Measurements from ENCODE around the gene KCNA10.
"Not testable (repeated sequence)": the region's sequence is repeated elsewhere in the genome, so short reads cannot be mapped to it uniquely, and the experiment has no call there.

Gene KCNA10

DNA sequence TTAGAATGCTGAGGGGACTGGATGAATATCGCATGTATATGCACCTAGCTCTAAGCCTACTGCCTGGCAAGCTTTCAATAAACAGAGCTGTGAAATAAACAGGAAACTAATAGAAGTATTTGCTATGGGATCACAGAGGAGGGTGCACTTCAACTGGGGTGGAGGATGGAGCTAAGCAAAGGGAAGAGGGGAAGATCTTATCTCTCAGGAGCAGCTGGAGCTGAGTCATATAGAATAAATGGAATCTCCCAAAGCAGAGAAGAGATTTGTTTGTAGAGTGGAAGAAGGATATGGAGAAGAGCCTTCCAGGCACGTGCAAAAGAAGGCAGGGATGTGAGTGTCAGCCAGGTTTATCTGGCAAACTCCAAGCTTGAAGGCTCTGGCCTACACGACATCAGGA is 17.0 kb upstream of the KCNA10 start:
- DNase-seq (ENCODE audit: low read depth in 3 of 3, low spot score in 1 of 3), result no peak

- no peak for DNase-seq (ENCODE audit: low read depth in 3 of 3, low spot score in 1 of 3)
These were observed 14.3 kb upstream of the KCNA10 start for GRCh38 chr1:110533230-110533629.

GRCh38 chr1:110529011-110529410 is 10.0 kb upstream of the KCNA10 start:
- DNase-seq (ENCODE audit: low read depth in 3 of 3, low spot score in 1 of 3), result no peak

DNA sequence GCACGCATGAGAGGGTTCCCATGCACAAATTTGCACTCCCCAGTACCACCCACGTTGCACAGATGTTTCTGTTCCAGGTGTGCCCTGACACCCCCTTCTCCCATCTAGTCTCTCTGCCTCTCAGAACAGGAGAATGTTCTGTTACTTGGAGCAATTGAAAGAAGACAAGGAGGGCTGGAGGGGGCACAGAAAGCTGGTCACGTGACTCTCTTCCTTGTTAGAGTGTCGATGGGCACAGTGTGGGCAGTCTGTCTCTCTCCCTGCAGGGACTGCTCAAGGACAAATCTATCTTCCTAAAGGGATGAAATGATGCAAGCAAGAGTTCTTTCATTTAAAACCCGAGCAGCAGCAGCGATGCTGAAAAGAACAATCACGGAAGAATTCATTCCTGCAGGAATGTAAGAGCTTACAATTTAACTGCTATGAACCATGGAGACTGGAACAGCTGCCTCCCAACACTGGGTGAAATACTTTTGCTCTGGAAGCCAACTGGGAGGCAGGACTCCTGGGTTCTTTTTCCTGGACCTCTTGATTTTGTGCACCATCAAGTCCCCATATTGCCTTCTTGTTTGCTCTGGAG is 7.3 kb upstream of the KCNA10 start:
- DNase-seq (ENCODE audit: low read depth in 3 of 3, low spot score in 1 of 3), result no peak

- DNase-seq (ENCODE audit: low read depth in 3 of 3, low spot score in 1 of 3), result no peak
These were observed 6.2 kb upstream of the KCNA10 start for GRCh38 chr1:110525249-110525595.

- DNase-seq (ENCODE audit: low read depth in 3 of 3, low spot score in 1 of 3), result peak in 2 of 3 donors; percentile 9 to 10
These were observed 5.6 kb upstream of the KCNA10 start for GRCh38 chr1:110524311-110525248.

DNA sequence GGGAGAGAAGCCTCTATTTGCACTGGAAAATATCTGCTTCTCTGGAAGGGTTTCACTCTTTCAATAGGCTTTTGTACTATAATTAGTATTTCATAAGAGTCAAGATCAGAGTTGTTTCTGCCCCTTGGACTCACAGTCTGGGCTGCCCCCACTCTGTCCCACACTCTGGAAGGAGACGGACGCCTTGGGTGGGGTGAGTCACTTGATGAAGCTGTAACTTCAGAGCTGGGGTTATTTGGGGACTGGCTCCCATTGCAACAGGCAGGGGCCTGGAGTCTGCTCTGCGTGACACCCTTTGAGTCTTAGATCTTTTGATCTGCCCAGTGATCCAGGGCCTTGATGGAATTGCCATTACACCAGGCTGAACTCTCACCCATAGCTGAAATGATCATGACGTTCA is 4.0 kb upstream of the KCNA10 start:
- DNase-seq (ENCODE audit: low read depth in 3 of 3, low spot score in 1 of 3), result no peak

GRCh38 chr1:110522560-110522959 is 3.6 kb upstream of the KCNA10 start:
- DNase-seq (ENCODE audit: low read depth in 3 of 3, low spot score in 1 of 3), result no peak

DNA sequence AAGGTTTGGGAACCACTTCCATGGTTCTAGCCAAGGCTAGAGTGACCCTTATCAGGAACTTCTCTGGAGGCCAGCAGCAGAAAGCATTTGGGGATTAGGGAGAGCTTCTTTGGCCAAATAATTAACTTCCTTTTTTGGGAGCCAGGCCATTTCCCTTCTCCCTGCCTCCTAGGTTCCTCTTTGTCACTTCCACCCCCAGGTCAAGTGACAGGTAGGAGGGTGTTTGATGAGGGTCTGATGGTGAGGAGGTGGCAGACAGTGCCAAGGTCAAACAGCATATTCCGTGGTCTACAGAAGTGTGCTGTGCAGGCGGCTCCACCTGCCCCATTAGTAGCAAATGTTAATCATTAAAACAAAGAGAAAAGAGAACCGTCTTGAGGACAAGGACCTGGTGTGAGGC is 1.9 kb upstream of the KCNA10 start:
- no peak for DNase-seq (ENCODE audit: low read depth in 3 of 3, low spot score in 1 of 3)

DNA sequence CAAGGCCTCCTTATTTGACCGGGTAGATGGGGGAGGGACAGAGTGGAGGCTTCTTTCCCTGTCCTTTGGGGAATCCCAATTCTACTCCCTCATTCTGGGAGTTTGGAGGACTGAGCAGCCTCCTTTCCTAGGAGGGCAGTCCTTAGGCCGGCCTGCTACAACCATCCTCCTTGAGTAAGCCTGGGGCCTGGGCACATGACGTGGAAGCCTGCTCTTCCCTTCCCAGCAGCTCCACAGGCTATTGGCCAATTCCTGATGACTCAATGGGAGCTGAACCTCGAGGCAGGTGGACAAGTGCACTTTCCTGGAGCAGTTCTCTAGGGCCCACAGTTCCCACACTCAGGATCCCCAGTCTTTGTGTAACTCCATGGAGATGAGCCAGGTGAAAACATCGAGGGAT is 3.1 kb downstream of the KCNA10 start:
- no peak for DNase-seq (ENCODE audit: low read depth in 3 of 3, low spot score in 1 of 3)

- DNase-seq (ENCODE audit: low read depth in 3 of 3, low spot score in 1 of 3), result no peak
These were observed 3.9 kb downstream of the KCNA10 start for GRCh38 chr1:110515041-110515440.

DNA sequence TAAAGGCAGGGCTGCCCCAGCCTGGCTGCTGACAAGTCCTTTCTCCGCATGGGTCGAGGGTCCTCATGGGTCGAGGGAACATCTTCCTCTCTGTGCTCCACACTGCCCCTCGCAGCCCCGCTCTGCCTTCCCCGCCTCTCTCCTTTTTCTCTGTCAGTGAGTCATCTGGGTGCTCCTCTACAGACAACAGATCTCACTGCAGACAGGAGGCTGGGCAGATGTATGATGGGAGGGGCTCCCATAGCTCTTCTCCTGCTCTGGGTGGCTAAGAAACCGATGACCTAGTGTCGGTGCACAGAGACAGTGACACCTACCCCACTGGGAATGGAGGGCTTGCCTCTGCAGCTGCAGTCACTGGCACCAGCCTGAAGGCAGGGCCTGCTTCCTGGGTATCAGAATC is 5.5 kb downstream of the KCNA10 start:
- DNase-seq (ENCODE audit: low read depth in 3 of 3, low spot score in 1 of 3), result no peak

DNA sequence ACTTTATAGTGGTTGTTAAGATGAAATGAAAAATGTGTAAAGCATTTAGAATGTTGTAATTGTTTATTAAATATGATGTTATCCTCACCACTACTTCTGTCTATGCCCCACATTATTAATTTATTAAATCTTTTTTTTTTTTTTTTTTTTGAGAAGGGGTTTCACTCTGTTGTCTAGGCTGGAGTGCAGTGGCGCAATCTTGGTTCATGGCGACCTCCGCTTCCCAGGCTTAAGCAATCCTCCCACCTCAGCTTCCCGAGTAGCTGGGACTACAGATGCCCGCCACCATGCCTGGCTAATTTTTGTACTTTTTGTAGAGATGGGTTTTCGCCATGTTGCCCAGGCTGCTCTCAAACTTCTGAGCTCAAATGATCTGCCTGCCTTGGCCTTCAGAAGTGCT is 7.5 kb downstream of the KCNA10 start:
- DNase-seq (ENCODE audit: low read depth in 3 of 3, low spot score in 1 of 3), result no peak

GRCh38 chr1:110510921-110511320 is 8.1 kb downstream of the KCNA10 start:
- not testable (repeated sequence) for DNase-seq (ENCODE audit: low read depth in 3 of 3, low spot score in 1 of 3)

DNA sequence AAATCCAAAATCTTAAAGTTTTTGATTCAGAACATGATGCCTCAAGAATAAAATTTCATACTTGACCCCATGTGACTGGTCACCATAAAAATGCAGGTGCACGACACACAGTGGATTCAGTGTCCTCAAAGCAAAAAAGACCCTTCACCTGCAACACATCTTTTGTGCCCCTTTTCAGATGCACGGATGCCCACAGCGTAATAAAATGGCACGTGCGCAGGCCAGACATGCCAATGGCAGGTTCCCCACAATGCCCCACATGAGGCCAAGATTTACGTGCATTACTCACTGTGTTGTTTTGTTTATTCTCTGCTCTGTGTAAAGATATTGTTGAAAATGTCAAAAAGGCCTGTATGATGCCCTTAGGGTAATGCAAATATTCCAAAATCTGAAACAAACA is 9.3 kb downstream of the KCNA10 start:
- DNase-seq (ENCODE audit: low read depth in 3 of 3, low spot score in 1 of 3), result no peak

- no peak for DNase-seq (ENCODE audit: low read depth in 3 of 3, low spot score in 1 of 3)
These were observed 10.7 kb downstream of the KCNA10 start for GRCh38 chr1:110508028-110508940.

DNA sequence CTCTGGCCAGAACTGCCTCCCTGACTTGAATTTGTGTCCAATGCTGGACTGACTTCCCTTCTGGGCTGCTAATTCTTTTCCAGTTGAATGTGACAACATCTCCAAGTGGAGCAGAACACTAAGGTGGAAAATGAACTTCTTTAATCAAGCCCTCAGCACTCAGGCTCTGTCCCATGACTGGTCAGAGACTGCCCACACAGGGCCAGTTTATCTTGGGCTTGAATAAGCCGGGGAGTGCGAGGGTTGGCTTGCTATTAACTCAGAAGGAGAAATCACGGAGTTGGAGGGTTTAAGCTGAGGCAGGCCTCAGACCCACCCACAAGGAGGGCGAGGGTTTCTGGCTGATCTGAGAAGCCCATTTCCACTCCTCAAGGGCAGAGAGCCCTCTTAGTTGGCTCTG is 12.4 kb downstream of the KCNA10 start:
- no peak for DNase-seq (ENCODE audit: low read depth in 3 of 3, low spot score in 1 of 3)

DNA sequence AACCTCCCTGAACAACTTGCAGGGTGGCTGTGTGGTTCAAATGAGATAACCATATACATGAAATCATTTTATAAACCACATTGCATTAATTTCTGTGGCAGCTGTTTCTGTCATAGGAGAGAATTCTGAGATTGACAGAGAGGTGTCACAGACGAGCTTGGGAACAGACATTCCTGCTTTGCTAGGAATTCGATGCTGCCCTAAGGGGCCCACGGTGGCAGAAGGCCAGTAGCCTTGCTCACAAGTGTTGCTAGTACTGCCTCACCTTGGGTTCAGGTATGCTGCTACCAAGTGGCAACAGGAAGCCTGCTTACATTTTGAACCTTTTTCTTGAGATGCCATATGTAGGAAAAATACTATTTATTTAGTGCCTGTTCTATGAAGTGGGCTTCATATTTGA is 13.4 kb downstream of the KCNA10 start:
- no peak for DNase-seq (ENCODE audit: low read depth in 3 of 3, low spot score in 1 of 3)

DNA sequence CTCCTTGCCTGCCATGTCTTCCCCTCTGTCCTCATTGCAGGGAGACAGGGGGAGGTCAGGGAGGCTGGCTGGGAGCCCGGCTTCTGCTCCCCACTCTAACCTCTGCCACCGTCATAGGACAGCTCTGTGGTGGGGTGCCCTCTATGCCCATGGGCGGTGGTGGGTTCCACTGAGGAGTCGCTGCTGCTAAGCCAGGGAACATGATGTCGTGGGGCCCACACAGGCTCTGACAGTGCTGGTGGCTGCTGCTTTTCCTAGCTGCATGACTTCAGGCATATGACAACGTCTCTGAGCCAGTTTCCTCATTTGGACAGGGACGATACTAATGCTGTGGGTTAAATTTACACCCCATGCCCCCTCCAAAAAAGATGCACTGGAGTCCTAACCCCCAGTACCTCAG is 14.7 kb downstream of the KCNA10 start:
- no peak for DNase-seq (ENCODE audit: low read depth in 3 of 3, low spot score in 1 of 3)

GRCh38 chr1:110503471-110503870 is 15.5 kb downstream of the KCNA10 start:
- no peak for DNase-seq (ENCODE audit: low read depth in 3 of 3, low spot score in 1 of 3)

GRCh38 chr1:110502402-110503151 is 16.4 kb downstream of the KCNA10 start:
- DNase-seq (ENCODE audit: low read depth in 3 of 3, low spot score in 1 of 3), result no peak
